Measurements from ENCODE around the gene SLC44A4. TPM values are rescaled to one million over a fixed set of nuclear protein-coding genes. Genes with fewer than 3 reads are reported as not detected.

SLC44A4 gene
- total RNA-seq, 2 donors from 2014 or later: 7.3 to 19.2 TPM

- TF ChIP-seq POLR2A (IDR thresholded peaks at IDR 0.05) (no peak), CTCF (IDR thresholded peaks at IDR 0.05) (no peak)
- no peaks in the 10 kb centered on the region for H3K27me3 ChIP-seq
- no peaks in the 10 kb centered on the region for H3K9me3 ChIP-seq
- no peaks in the 10 kb centered on the region for H3K36me3 ChIP-seq (replicated peaks in 1 of 2; ENCODE audit: insufficient read depth in 1 of 2, low read depth in 2 of 2)
- H3K4me3 ChIP-seq: no peak overlapping the region
- peaks cover 42% of the 10 kb centered on the region for H3K4me1 ChIP-seq
- intact Hi-C loops (cut with DNase I): no loop called here
- no peak overlapping the region for H3K27ac ChIP-seq
- DNase-seq: no peak
- no peak for ATAC-seq
- 49 to 63% methylated on average over 5 of the region's 5 CpGs for WGBS, 2 donors
These were observed 20.4 kb upstream of the SLC44A4 start for GRCh38 chr6:31899215-31899614.

GRCh38 chr6:31898383-31899011 lies 19.7 kb upstream of the SLC44A4 start:
- Histone ChIP-seq H3K4me1 (peaks cover 42% of the 10 kb centered on the region), H3K36me3 (replicated peaks in 1 of 2; ENCODE audit: insufficient read depth in 1 of 2, low read depth in 2 of 2) (no peaks in the 10 kb centered on the region), H3K4me3 (peak overlapping the region; percentile 81 to 89), H3K9me3 (no peaks in the 10 kb centered on the region), H3K27ac (peak overlapping the region; percentile 71 to 87 (median 83)), H3K27me3 (no peaks in the 10 kb centered on the region)
- TF ChIP-seq CTCF (IDR thresholded peaks at IDR 0.05) (peak in 3 of 7 experiments; percentile 11 to 27 (median 21)), POLR2A (IDR thresholded peaks at IDR 0.05) (no peak)
- DNase-seq (peak; percentile 38 to 63 (median 52)), ATAC-seq (peak; percentile 46)
- intact Hi-C loops (cut with DNase I): no loop called here
- 17 to 18% methylated on average over 8 of the region's 8 CpGs for WGBS, 2 donors

DNA sequence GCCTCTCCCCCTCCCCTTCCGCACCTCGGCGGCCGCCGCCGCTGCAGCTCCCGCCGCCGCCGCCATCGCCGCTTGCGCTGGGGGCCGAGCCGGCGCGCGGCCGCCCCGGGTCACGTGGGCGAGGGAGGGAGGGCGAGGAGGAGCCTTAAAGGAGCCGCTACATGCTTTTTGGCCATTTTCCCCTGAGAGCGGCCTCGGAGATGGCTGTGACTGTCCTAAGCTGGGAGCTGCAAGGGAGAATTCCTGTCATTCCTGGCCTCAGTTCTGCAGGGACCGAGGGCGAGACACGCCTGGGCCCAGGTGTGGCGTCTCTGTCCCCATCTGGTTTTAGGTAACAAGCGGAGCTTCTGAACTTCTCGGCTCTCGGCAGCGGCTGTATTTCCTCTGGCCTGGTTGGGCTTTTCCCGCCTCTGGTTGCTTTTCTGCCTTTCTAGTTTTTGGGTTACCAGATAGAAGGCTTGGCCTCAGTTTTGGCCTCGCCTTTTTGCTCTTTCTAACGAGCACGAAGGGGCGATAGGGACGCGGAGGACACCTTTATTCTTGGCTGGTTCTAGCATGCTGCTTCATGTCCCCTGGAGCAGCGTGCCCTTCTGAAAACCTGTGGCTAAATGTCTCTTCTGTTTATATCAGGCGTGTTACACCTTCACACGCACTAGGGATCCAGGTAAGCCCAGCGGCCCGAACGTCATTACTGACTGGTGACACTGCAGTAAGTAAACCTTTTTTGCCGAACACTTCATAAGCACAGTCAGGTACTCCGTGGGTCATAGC lies 19.0 kb upstream of the SLC44A4 start, which contains the start of gene EHMT2:
TSS of gene EHMT2 (minus strand) at position 87 of the 771 bp plus-strand sequence. CDS start at position 66, 21 bp downstream.
- peak in 2 of 7 experiments; percentile 42 to 62 for TF ChIP-seq CTCF (IDR thresholded peaks at IDR 0.05)
- peak in 2 of 3 donors; percentile 57 to 58 for TF ChIP-seq POLR2A (IDR thresholded peaks at IDR 0.05)
- ATAC-seq (peak; percentile 70), DNase-seq (peak; percentile 80 to 85 (median 84))
- no peaks in the 10 kb centered on the region for H3K36me3 ChIP-seq (replicated peaks in 1 of 2; ENCODE audit: insufficient read depth in 1 of 2, low read depth in 2 of 2)
- no peaks in the 10 kb centered on the region for H3K27me3 ChIP-seq
- 0% methylated on average over 24 to 26 of the region's 49 CpGs for WGBS, 2 donors
- H3K4me3 ChIP-seq: peak within 1 kb of the TSS; percentile 81 to 89
- intact Hi-C loops (cut with DNase I): no loop called here
- peaks cover 37% of the 10 kb centered on the region for H3K4me1 ChIP-seq
- no peaks in the 10 kb centered on the region for H3K9me3 ChIP-seq
- peak within 1 kb of the TSS; percentile 71 to 87 (median 83) for H3K27ac ChIP-seq

GRCh38 chr6:31896856-31897611 lies 18.2 kb upstream of the SLC44A4 start:
- H3K27ac ChIP-seq: peak overlapping the region in 3 of 4 donors; percentile 80 to 87 (median 86)

More at GRCh38 chr6:31896856-31897611, 18.2 kb upstream of the SLC44A4 start:
- Histone ChIP-seq H3K36me3 (replicated peaks in 1 of 2; ENCODE audit: insufficient read depth in 1 of 2, low read depth in 2 of 2) (peaks cover 0 to 2% of the 10 kb centered on the region in 2 donors), H3K4me3 (peak overlapping the region; percentile 81 to 89), H3K4me1 (peaks cover 33% of the 10 kb centered on the region), H3K9me3 (no peaks in the 10 kb centered on the region), H3K27me3 (no peaks in the 10 kb centered on the region)
- ATAC-seq: no peak
- DNase-seq: no peak
- intact Hi-C loops (cut with DNase I): no loop called here
- TF ChIP-seq POLR2A (IDR thresholded peaks at IDR 0.05) (no peak), CTCF (IDR thresholded peaks at IDR 0.05) (no peak)
- WGBS, 2 donors: 1 to 4% methylated on average over 6 to 14 of the region's 62 CpGs
